ENCODE data around the gene PAX7. TPM values are rescaled to one million over a fixed set of nuclear protein-coding genes. Genes with fewer than 3 reads are reported as not detected.

The PAX7 gene
- total RNA-seq, 1 experiment from 2014 or later = 0.15 TPM

DNA sequence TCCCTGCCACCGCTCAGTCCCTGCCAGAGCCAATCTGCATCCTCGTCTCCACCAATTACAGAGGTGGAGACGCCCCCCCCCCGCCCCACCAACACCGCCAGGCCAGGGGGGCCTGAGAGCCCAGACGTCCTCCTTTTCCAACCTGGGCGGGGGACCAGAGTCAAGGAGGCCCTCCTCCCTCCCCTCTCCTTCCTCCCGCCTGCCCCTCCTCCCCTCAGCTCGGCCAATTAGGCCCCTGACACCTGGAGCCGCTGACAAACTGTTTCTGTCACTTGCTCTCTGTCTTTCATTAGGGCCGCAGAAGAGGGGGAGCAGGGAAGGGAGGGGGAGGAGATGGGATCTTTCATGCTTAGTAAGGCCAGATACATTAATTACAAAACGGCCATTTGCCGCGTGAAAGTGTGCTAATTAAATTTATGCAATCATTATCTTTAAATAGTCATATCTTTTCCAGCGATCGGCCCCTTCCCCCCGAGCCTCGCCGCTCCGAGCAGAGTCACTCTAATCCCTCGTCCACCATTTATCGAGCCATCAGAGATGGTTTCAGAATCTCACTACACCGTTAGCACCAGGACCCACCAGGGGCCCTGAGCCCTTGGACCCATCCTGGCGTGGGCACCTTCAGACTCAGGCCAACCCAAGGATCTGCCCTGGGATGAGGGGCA lies 94.7 kb downstream of the PAX7 start:
- Mint-ChIP-seq H3K27me3 (ENCODE audit: low read depth) (peaks cover 54% of the 10 kb centered on the region), H3K27ac (no peak overlapping the region), H3K4me3 (peak overlapping the region in 1 of 2 experiments; percentile 62; a peak in 2 of 5 replicates), H3K4me1 (peaks cover 6 to 32% of the 10 kb centered on the region in 2 experiments), H3K36me3 (ENCODE audit: insufficient read depth in 1 of 3, low read depth in 3 of 3) (no peaks in the 10 kb centered on the region), H3K9me3 (no peaks in the 10 kb centered on the region; a peak in 2 of 5 replicates)
- H4K8ac ChIP-seq (replicated peaks; ENCODE audit: insufficient read length, low read depth, low read length) = no peak overlapping the region
- peaks cover 3% of the 10 kb centered on the region; the same call in 1 of the 2 replicates for H3K27me3 ChIP-seq (ENCODE audit: insufficient read depth, low read length)
- H3K79me2 ChIP-seq (ENCODE audit: insufficient read depth, low read length) = no peaks in the 10 kb centered on the region
- no peaks in the 10 kb centered on the region for H3K4me1 ChIP-seq (ENCODE audit: insufficient read depth, low read length)
- no peak overlapping the region for H2BK20ac ChIP-seq (ENCODE audit: low read depth, low read length, poor library complexity, severe bottlenecking)
- H3K4ac ChIP-seq (ENCODE audit: low read depth, low read length) = no peak overlapping the region
- H3K4me2 ChIP-seq (ENCODE audit: insufficient read depth, insufficient read length, low read length) = no peak overlapping the region
- H3K18ac ChIP-seq (ENCODE audit: insufficient read length, low read depth, low read length) = no peak overlapping the region
- no peaks in the 10 kb centered on the region for H4K20me1 ChIP-seq (ENCODE audit: control insufficient read depth, insufficient read depth, insufficient read length)
- H2BK12ac ChIP-seq (ENCODE audit: insufficient read length, low read depth, low read length) = no peak overlapping the region
- no peak overlapping the region for H3K14ac ChIP-seq (ENCODE audit: insufficient read depth, low read length)
- H2AK5ac ChIP-seq (ENCODE audit: insufficient read length, low read length) = no peak overlapping the region
- H3K23me2 ChIP-seq (ENCODE audit: insufficient read length, low read depth, low read length, poor library complexity, severe bottlenecking) = no peaks in the 10 kb centered on the region
- TF ChIP-seq, protein P1, sequence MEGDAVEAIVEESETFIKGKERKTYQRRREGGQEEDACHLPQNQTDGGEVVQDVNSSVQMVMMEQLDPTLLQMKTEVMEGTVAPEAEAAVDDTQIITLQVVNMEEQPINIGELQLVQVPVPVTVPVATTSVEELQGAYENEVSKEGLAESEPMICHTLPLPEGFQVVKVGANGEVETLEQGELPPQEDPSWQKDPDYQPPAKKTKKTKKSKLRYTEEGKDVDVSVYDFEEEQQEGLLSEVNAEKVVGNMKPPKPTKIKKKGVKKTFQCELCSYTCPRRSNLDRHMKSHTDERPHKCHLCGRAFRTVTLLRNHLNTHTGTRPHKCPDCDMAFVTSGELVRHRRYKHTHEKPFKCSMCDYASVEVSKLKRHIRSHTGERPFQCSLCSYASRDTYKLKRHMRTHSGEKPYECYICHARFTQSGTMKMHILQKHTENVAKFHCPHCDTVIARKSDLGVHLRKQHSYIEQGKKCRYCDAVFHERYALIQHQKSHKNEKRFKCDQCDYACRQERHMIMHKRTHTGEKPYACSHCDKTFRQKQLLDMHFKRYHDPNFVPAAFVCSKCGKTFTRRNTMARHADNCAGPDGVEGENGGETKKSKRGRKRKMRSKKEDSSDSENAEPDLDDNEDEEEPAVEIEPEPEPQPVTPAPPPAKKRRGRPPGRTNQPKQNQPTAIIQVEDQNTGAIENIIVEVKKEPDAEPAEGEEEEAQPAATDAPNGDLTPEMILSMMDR (conservative IDR thresholded peaks at IDR 0.05) = no peak
- H2BK120ac ChIP-seq (ENCODE audit: low read depth, low read length, poor library complexity, severe bottlenecking) = no peak overlapping the region
- no peak overlapping the region for H2BK5ac ChIP-seq (ENCODE audit: insufficient read length, low read length)
- no peak overlapping the region for H3K56ac ChIP-seq (ENCODE audit: insufficient read length, low read depth, low read length)
- H3T11ph ChIP-seq (ENCODE audit: low read length) = no peak overlapping the region
- no peak overlapping the region for H4K5ac ChIP-seq (ENCODE audit: insufficient read length, low read depth, low read length)
- no peaks in the 10 kb centered on the region for H3K9me3 ChIP-seq (ENCODE audit: control insufficient read depth, low read depth, low read length)
- DNase-seq = peak; percentile 71
- no peak overlapping the region for H4K91ac ChIP-seq (ENCODE audit: insufficient read length, low read depth, low read length)
- H2BK15ac ChIP-seq (ENCODE audit: low read depth, low read length) = no peak overlapping the region
- no peak overlapping the region for H3K23ac ChIP-seq (ENCODE audit: insufficient read length, low read depth, low read length)
- WGBS (ENCODE audit: extremely low coverage, insufficient read length, low lambda C conversion rate) = no CpG with 5 or more reads among the region's 24 CpGs
- no peak overlapping the region for H2AFZ ChIP-seq (ENCODE audit: low read length)
- H3K27ac ChIP-seq (ENCODE audit: insufficient read length, low read depth, low read length) = no peak overlapping the region
- H3K79me1 ChIP-seq (ENCODE audit: insufficient read depth, low read depth, low read length, poor library complexity, severe bottlenecking) = no peaks in the 10 kb centered on the region
- H3K9ac ChIP-seq (ENCODE audit: extremely low read depth, insufficient read length, low read length) = no peak overlapping the region

All from H9 (cell line).